Smooth muscle cell (in vitro differentiated cells): Measurements from ENCODE around the gene SEZ6L2. TPM values are rescaled to one million over a fixed set of nuclear protein-coding genes. Genes with fewer than 3 reads are reported as not detected.

Experiments used
- DNase-seq: peaks from one replicate; lab custom pipeline; 2025; ENCODE audit not compliant: unreplicated experiment; lab: John Stamatoyannopoulos, UW
- H2AFZ ChIP-seq: fragments of 200-600 bp; sonication (generic); 2 replicates; pipeline ENCODE4 v1.6.0; 2016; ENCODE audit warnings: antibody characterized with exemption, low read depth, mild to moderate bottlenecking
- H3F3A ChIP-seq: fragments of 200-600 bp; sonication (generic); 2 replicates; pipeline ENCODE4 v1.6.0; 2017; ENCODE audit warnings: antibody characterized with exemption, low read depth
- H3K27ac ChIP-seq: fragments of 200-600 bp; sonication (generic); 2 replicates; pipeline ENCODE4 v1.5.1; 2016; ENCODE audit warnings: low read depth, mild to moderate bottlenecking
- H3K27me3 ChIP-seq: fragments of 200-600 bp; sonication (generic); 2 replicates; pipeline ENCODE4 v1.6.1; 2016; ENCODE audit warnings: low read depth, mild to moderate bottlenecking
- H3K36me3 ChIP-seq: fragments of 200-600 bp; sonication (generic); 2 replicates; pipeline ENCODE4 v1.5.1; 2016; ENCODE audit warnings: low read depth
- H3K4me1 ChIP-seq: fragments of 200-600 bp; sonication (generic); 2 replicates; pipeline ENCODE4 v1.5.1; 2016; ENCODE audit warnings: low read depth
- H3K4me2 ChIP-seq: fragments of 200-600 bp; sonication (generic); 2 replicates; pipeline ENCODE4 v1.6.0; 2016; ENCODE audit warnings: mild to moderate bottlenecking
- H3K4me3 ChIP-seq: fragments of 200-600 bp; sonication (generic); 2 replicates; pipeline ENCODE4 v1.5.1; 2016; ENCODE audit warnings: mild to moderate bottlenecking
- H3K79me2 ChIP-seq: fragments of 200-600 bp; sonication (generic); 2 replicates; pipeline ENCODE4 v1.6.0; 2016; ENCODE audit warnings: low read depth, mild to moderate bottlenecking
- H3K9ac ChIP-seq: fragments of 200-600 bp; sonication (generic); 2 replicates; pipeline ENCODE4 v1.6.0; 2016; ENCODE audit warnings: low read depth
- H3K9me3 ChIP-seq: fragments of 200-600 bp; sonication (generic); replicated peaks from 2 replicates; pipeline ENCODE4 v1.5.1; 2016; ENCODE audit warnings: low read depth
- H4K20me1 ChIP-seq: fragments of 200-600 bp; sonication (generic); 2 replicates; pipeline ENCODE4 v1.6.0; 2016; ENCODE audit warnings: low read depth
- WGBS: methylation state at CpG from one replicate; pipeline ENCODE4 v1.1.7; 2016; ENCODE audit warnings: low lambda C conversion rate; 5-methylcytosine and 5-hydroxymethylcytosine counted together
- polyA plus RNA-seq: library from polyadenylated mRNA; unstranded; fragments of >200 nt; fragmentation: Nextera tagmentation; extraction: Ambion mirVana; gene quantifications from 2 replicates; pipeline ENCODE4 v1.2.1, GENCODE V29; 2016
- total RNA-seq: library from RNA; depleted of rRNA; stranded (reverse); fragments of >200 nt; gene quantifications from 2 replicates; pipeline ENCODE4 v1.2.3, GENCODE V29; 2014
- TF ChIP-seq, protein P1 (sequence below): fragments of 200-600 bp; sonication (generic); IDR thresholded peaks from 2 replicates; pipeline ENCODE4 v1.5.1; 2017; ENCODE audit warnings: borderline replicate concordance, mild to moderate bottlenecking, antibody characterized with exemption; ENCODE audit not compliant: insufficient read depth, poor library complexity, severe bottlenecking

SEZ6L2 gene
- total and polyA plus RNA-seq, 2 experiments from 2014 or later = 46.1 to 178 TPM

DNA sequence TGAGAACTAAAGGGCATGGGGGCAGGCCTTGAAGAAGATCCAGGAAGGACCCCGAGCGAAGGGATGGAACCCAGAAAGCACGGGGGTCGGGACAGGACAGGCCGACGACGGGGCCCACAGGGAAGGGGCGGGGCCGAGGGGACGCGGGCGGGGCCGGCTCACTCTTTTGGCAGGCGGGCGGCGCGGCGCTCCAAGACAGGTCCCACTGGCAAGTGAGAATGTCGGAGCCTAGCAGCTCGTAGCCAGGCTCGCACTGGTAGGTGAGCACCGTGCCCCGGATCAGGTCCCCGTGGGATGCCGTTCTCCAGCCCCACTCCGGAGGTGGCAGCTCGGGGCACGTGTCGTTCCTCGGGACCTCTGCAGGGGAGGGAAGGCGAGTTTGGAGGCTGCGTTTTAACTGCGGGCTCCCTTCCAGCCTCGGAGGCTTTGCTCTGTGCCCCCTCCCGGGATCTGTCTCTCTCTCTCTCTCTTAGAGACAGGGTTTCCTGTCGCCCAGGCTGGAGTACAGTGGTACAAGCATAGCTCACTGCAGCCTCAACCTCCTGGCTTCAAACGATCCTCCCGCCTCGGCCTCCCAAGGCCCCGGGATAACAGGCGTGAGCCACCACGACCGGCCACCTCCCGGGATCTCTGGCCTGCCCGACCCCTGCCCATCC, 22.6 kb downstream of the SEZ6L2 start:
- H3K4me2 ChIP-seq = peak overlapping the region; percentile 50
- WGBS = 13% methylated on average over 26 of the region's 45 CpGs
- no peak for DNase-seq
- TF ChIP-seq, protein P1, sequence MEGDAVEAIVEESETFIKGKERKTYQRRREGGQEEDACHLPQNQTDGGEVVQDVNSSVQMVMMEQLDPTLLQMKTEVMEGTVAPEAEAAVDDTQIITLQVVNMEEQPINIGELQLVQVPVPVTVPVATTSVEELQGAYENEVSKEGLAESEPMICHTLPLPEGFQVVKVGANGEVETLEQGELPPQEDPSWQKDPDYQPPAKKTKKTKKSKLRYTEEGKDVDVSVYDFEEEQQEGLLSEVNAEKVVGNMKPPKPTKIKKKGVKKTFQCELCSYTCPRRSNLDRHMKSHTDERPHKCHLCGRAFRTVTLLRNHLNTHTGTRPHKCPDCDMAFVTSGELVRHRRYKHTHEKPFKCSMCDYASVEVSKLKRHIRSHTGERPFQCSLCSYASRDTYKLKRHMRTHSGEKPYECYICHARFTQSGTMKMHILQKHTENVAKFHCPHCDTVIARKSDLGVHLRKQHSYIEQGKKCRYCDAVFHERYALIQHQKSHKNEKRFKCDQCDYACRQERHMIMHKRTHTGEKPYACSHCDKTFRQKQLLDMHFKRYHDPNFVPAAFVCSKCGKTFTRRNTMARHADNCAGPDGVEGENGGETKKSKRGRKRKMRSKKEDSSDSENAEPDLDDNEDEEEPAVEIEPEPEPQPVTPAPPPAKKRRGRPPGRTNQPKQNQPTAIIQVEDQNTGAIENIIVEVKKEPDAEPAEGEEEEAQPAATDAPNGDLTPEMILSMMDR = no peak
- no peaks in the 10 kb centered on the region for H3F3A ChIP-seq
- peaks cover 19% of the 10 kb centered on the region for H3K27me3 ChIP-seq
- H3K27ac ChIP-seq = no peak overlapping the region
- no peaks in the 10 kb centered on the region for H3K4me1 ChIP-seq
- H4K20me1 ChIP-seq = no peaks in the 10 kb centered on the region
- no peaks in the 10 kb centered on the region for H3K9me3 ChIP-seq
- no peak overlapping the region for H2AFZ ChIP-seq
- H3K4me3 ChIP-seq = peak overlapping the region; percentile 30
- no peaks in the 10 kb centered on the region for H3K79me2 ChIP-seq
- no peaks in the 10 kb centered on the region for H3K36me3 ChIP-seq
- H3K9ac ChIP-seq = no peak overlapping the region

DNA sequence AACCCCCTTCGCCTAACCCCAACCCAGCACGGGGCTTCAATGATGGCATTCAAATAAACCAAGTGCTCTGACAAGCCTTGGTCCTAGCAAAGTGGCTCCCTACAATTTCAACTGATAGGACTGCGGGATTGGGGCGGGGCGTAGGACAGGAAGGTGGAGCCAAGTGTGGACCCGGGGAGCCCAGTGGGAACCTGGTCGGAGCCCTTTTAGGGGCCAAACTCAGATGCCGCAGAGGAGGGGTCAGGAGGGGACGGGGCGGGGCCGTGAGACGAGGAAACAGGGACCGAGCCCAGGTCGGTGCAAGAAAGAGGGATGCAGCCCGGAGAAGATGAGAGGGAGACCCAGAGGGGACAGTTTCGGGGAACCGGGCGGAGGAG, 23.1 kb downstream of the SEZ6L2 start:
- Histone ChIP-seq H3K79me2 (no peaks in the 10 kb centered on the region), H3K36me3 (no peaks in the 10 kb centered on the region), H2AFZ (no peak overlapping the region), H3K4me2 (peak overlapping the region; percentile 50), H3K9ac (no peak overlapping the region), H4K20me1 (no peaks in the 10 kb centered on the region), H3K9me3 (no peaks in the 10 kb centered on the region), H3F3A (no peaks in the 10 kb centered on the region), H3K27me3 (peaks cover 19% of the 10 kb centered on the region), H3K4me1 (no peaks in the 10 kb centered on the region), H3K4me3 (no peak overlapping the region), H3K27ac (no peak overlapping the region)
- DNase-seq = no peak
- TF ChIP-seq, protein P1 = no peak
- 29% methylated on average over 17 of the region's 18 CpGs for WGBS

DNA sequence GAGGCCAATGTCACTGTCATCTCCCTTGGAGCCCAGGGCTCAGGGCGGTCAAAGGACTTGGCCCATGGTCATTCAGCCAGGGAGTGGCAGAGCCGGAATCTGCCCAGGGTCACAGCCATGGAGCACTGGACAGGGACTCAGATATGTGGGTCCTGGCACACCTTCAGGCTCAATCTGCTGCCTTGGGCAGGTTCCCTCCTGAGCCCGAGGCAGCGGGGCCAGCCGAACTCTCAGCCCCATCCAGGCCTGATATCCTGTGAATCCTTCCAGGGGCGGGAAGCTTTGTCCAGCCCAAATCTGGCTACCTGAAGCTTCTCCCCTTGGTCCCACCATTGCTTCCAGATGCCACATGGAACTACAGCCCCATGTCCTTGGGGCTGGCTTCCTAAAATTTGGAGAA, 24.1 kb downstream of the SEZ6L2 start:
- WGBS = over 99% methylated on average over 6 of the region's 6 CpGs
- H3K27me3 ChIP-seq = peaks cover 19% of the 10 kb centered on the region
- H3K4me3 ChIP-seq = no peak overlapping the region
- no peaks in the 10 kb centered on the region for H3K36me3 ChIP-seq
- DNase-seq = no peak
- H3F3A ChIP-seq = no peaks in the 10 kb centered on the region
- H3K4me2 ChIP-seq = no peak overlapping the region
- H3K27ac ChIP-seq = no peak overlapping the region
- H3K9me3 ChIP-seq = no peaks in the 10 kb centered on the region
- no peak overlapping the region for H2AFZ ChIP-seq
- no peaks in the 10 kb centered on the region for H4K20me1 ChIP-seq
- no peaks in the 10 kb centered on the region for H3K79me2 ChIP-seq
- no peaks in the 10 kb centered on the region for H3K4me1 ChIP-seq
- TF ChIP-seq, protein P1 = no peak
- H3K9ac ChIP-seq = no peak overlapping the region

DNA sequence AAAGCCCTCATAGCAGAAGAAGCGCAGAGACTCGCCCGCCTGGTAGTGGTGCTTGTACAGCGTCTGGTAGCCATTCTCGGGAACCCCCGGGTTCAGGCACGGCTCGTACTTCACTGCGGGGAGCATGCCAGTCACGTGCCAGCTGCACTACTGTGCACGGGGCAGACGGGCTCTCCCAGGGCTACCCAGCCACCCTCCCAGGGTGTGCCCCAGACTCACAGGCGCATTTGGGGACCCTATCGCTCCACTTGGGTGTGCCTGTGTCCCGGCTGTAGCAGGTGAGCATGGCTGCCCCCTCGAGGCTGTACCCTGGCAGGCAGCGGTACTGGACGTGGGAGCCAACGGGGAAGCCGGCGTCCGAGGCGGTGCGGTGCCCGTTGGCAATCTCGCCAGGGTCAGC, 26.0 kb downstream of the SEZ6L2 start:
- H3K27me3 ChIP-seq = peaks cover 19% of the 10 kb centered on the region
- H3K9ac ChIP-seq = no peak overlapping the region
- no peak overlapping the region for H3K4me2 ChIP-seq
- WGBS = 98% methylated on average over 26 of the region's 26 CpGs
- H3F3A ChIP-seq = no peaks in the 10 kb centered on the region
- H3K27ac ChIP-seq = no peak overlapping the region
- no peak overlapping the region for H2AFZ ChIP-seq
- no peak for DNase-seq
- no peaks in the 10 kb centered on the region for H3K79me2 ChIP-seq
- H4K20me1 ChIP-seq = no peaks in the 10 kb centered on the region
- no peaks in the 10 kb centered on the region for H3K9me3 ChIP-seq
- TF ChIP-seq, protein P1 = no peak
- H3K4me1 ChIP-seq = no peaks in the 10 kb centered on the region
- H3K4me3 ChIP-seq = no peak overlapping the region
- no peaks in the 10 kb centered on the region for H3K36me3 ChIP-seq
